Measurements from ENCODE around the gene UQCR10.

The UQCR10 gene

GRCh38 chr22:29816128-29816527 lies 49.0 kb downstream of the UQCR10 start:
- H3K27ac ChIP-seq, result peak overlapping the region in 1 of 2 donors; percentile 29
- no peak for TF ChIP-seq CTCF (IDR thresholded peaks at IDR 0.05)
- no peak overlapping the region for H3K4me3 ChIP-seq
- DNase-seq (ENCODE audit: low spot score), result no peak

GRCh38 chr22:29816539-29816938 lies 49.4 kb downstream of the UQCR10 start:
- Histone ChIP-seq H3K4me3 (no peak overlapping the region), H3K27ac (peak overlapping the region in 1 of 2 donors; percentile 54)
- TF ChIP-seq CTCF (IDR thresholded peaks at IDR 0.05), result no peak
- no peak for DNase-seq (ENCODE audit: low spot score)

GRCh38 chr22:29816980-29817379 lies 49.8 kb downstream of the UQCR10 start:
- Histone ChIP-seq H3K4me3 (no peak overlapping the region), H3K27ac (peak overlapping the region in 1 of 2 donors; percentile 54)
- no peak for TF ChIP-seq CTCF (IDR thresholded peaks at IDR 0.05)
- no peak for DNase-seq (ENCODE audit: low spot score)

- no peak overlapping the region for H3K4me3 ChIP-seq
- no peak overlapping the region for H3K27ac ChIP-seq
- TF ChIP-seq CTCF (IDR thresholded peaks at IDR 0.05), result no peak
- DNase-seq (ENCODE audit: low spot score), result no peak
Measured at GRCh38 chr22:29817724-29818123, 50.6 kb downstream of the UQCR10 start.

GRCh38 chr22:29819501-29819900 lies 52.3 kb downstream of the UQCR10 start:
- H3K27ac ChIP-seq, result no peak overlapping the region
- DNase-seq (ENCODE audit: low spot score), result no peak
- TF ChIP-seq CTCF (IDR thresholded peaks at IDR 0.05), result no peak
- no peak overlapping the region for H3K4me3 ChIP-seq
